ENCODE results near the gene E2F1.

The E2F1 gene

DNA sequence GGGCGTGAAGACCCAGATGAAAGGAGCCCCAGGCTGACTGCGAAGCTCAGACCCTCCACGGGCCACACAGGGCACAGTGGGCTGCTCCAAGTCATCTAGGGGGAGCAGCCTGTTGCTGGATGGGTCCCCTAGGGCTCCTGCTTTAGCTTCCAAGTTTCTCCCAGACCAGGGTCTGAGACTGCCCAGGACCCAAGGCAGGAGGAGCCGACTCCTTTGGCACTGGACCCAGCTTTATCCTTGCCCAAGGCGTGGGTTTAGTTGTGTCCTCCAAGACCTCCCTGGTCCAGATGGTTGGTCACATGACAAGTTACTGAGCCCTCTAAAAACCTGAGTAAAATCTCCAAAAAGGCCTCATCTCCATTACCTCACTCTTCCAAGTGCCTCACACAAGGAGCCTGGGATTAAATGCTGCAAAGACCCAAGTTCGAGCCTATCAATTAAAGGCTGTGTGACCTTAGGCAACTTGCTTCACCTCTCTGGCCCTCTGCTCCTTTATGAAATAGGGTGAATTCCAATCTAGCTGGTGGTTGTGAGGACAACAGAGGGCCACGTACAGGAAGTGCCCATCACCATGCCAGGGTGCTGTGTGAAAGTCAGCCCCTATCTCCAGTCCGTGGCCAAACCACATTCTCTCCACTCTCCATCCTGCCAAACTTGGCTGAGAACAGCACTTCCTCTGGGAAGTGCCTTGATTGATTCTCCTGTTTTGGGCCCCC lies 14.5 kb downstream of the E2F1 start:
- DNase-seq: no peak

DNA sequence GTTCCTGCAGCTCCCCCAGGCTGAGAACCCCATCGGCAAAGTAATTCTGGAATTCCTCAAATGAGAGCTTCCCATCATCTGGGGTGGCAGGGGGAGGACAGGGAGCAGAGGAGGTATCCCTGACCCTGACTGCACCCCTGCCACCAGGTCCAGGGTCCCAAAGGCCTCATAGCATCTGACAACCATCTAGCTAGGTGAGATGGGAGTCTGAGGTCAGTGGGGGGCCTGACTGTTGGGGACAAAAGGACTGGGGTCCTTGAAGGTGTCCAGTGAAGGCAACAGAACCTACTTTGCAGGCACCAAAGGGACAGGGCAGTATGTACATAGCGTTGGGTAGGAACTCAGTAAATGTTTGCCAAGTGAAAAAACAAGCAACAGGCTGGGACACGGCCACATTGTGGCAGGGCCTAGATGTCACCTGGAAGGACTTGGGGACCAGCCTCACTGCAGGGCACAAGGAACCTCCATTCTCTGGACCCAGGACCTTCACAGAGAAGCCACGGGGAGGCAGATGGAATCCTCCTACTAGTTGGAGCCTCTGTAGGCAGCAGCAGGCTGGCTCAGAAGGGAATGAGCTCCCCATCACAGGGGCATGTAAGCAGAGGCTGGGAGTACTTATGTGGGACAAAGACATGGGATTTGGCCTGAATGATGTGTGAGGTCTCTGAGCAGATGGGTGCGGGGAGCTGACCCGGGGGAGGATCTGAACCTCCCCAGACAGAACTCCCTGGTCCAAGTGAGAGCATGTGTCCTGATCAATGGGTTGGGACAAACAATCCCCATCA lies 15.3 kb downstream of the E2F1 start:
- DNase-seq: no peak

DNA sequence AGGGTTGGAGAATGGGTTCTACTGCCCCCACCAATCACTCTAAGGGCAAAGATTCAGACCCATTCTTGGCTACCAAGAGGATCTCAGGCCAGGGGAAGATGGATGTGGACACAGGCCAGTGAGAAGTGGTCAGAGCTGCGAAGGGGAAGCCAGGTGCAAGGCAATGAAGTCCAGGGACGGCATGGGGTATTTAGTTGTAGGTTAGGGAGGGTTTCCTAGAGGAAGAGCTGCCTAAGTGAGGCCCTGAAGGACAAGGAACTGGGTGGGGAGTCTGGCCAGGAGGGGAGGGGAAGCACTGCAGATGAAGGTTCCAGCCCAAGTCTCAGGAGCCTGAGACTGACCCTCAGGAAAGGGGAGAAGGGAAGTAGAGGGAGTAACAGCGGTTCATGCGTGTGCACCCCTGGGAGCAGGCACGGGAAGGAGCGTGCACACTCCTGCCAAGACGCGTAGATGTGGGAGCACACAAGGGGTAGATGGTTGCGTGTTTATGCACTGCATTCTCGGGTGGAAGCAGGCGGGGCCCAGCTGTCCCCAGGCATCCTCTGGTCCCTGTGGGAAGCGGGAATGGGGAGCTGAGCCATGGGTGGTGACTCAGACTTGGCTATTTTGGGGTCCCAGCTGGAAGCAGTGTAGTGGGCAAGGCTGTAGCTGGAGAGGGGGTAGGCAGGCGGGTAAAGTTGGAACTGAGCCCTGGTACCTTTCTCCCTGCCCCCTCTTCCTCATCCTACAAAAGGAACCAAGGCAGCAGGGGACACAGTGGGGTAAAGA lies 16.1 kb downstream of the E2F1 start:
- no peak for DNase-seq

DNA sequence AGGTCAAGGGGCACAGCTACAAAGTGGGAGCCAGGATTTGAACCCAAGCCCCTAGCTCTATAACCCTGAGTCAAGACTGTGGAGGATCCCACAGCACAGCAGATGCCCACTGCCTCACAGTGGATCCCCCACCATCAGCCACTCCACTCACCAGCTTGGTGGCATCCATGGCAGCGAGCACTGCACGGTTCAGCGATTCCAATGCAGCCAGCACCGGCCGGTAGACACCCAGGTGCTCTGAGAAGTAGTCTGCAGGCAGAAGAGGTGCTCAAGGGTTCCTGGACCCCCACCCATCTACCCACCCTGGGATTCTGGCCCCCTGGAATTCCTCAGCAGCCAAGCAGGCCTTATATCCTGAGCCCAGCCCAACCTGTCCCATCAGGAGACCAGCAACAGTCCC lies 17.0 kb downstream of the E2F1 start:
- DNase-seq: no peak

DNA sequence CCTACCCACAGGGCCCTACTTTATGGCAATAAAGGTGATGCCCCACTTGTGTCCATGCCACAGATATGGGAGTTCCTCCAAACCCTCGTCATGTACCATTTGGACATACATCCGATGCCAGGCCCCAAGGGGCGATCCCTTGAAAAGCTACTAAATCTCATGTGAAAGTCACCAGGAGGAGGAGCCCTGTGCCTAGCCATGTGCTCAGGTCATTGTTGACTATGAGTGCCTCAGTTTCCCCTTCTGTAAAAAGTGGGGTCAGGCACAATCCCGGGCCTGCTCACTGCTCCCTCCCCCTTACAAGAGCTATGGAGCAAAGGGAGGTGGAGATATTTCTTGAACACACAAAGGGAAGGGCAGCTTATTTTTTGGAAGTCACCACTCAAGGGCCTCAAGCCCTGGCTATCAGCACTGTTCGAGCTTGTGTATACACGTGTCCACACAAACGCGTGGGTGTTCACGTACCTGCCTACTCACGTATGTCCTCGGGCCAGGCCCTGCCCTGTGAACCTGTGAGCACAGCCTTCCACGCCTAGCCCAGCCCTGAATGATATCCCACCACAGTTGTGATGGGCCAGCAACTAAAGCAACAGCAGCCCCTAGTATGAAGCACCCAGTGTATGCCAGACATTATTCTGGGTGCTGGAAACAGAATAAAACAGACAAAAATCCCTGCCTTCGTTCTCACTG lies 17.6 kb downstream of the E2F1 start:
- DNase-seq: no peak

DNA sequence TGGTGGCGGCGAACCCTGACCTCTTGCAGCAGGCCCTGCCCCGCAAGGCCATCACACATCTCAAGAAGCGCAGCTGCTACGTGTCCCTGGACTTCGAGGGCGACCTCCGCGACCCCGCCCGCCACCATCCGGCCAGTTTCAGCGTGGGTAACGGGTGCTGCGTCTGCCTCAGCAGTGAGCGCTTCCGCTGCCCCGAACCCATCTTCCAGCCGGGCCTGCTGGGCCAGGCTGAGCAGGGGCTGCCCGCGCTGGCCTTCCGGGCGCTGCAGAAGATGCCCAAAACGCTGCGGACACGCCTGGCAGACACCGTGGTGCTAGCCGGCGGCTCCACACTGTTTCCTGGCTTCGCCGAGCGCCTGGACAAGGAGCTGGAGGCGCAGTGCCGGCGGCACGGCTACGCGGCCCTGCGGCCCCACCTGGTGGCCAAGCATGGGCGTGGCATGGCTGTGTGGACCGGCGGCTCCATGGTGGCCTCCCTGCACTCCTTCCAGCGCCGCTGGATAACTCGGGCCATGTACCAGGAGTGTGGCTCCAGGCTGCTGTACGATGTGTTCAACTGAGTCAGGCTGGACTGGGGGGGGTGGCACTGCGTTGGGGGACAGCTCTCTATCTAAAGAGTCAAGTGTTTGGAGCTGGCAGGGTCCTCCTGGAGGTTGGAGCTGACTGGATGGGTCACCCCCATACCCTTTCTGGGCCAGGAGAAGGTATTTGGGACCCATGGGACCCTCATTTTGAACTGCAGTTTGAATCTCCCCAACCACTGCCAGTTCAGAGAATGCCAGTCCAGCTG lies 18.3 kb downstream of the E2F1 start:
- DNase-seq: peak; percentile 83

DNA sequence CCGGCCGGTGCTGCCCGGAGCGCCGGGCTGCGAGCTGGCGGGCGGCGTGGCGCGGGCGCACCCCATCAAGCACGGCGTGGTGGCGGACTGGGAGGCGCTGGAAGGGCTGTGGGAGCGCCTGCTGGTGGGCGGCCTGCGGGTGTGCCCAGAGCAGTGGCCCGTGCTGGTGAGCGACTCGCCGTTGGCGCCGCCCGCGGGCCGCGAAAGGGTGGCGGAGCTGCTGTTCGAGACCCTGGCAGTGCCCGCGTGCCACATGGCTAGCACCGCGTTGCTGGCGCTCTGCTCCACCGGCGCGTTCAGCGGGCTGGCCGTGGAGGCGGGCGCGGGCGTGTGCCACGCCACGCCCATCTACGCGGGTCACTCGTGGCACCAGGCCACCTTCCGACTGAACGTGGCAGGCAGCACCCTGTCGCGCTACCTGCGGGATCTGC lies 18.9 kb downstream of the E2F1 start:
- peak; percentile 53 for DNase-seq

DNA sequence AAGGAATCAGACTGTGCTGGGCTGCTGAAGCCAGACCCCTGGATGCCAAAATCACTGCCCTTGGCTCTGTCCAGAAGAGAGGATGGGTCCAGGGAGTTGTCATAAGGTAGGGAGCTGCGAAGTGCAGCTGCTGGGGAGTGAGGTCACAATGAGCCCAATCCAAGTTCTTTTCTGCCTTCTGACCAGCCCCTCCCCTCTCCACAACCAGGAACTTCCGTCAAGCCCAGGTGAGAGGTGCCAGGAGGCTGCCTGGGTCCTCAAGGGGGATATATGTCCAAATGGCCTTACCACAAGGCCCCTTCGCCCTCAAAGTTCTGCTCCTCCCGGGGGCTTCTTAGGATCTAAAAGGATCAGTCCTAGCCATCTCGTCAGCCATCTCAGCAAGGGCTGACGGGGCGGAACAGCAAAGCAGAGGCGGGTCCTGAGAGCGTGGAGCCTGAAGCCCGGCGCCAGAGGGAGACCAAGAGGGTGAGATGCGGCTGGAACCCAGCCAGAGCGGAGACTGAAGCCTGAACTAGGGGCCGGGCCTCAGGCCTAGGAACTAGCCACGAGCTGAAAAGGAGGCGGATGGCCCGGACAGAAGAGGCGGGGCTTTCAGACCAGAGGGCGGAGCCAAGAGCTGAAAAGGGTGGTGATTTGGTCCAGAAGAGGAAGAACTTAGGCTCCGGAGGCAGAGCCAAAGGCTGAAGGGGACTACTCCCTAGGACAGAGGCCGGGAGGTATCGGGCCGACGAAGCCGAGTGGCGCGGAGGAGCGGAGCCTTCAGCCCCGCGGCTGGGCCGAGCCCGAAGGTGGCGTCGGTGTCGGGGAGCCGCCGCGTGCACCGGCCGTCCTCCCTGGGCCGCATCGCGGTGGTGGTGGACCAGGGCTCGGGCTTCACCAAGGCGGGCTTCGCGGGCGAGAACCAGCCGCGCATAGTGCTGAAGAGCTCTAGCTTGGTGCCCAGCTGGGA lies 19.6 kb downstream of the E2F1 start, which contains the start of gene ACTL10:
Gene ACTL10, plus strand, starts transcription at position 651 of the 952 bp plus-strand sequence. CDS start 555 bp downstream, outside the sequence.
- DNase-seq: peak; percentile 87

DNA sequence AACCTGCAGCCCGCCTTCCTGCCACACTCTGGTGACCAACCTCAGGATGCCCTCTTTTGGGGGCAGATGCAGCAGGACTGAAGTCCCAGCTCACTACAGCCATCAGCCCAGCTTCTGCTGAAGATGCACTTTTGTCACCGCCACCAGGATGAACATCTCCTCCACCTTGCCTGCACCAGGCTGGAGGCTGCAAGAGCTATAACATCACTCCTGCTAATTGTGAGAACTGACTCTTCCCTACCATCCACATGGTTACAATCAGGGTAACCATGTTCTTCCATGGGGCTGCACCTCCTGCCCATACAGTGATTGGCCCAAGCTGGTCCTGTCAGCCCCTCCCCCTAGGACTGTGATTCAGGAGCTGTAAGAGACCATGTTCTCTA lies 21.4 kb downstream of the E2F1 start:
- DNase-seq: peak; percentile 32

DNA sequence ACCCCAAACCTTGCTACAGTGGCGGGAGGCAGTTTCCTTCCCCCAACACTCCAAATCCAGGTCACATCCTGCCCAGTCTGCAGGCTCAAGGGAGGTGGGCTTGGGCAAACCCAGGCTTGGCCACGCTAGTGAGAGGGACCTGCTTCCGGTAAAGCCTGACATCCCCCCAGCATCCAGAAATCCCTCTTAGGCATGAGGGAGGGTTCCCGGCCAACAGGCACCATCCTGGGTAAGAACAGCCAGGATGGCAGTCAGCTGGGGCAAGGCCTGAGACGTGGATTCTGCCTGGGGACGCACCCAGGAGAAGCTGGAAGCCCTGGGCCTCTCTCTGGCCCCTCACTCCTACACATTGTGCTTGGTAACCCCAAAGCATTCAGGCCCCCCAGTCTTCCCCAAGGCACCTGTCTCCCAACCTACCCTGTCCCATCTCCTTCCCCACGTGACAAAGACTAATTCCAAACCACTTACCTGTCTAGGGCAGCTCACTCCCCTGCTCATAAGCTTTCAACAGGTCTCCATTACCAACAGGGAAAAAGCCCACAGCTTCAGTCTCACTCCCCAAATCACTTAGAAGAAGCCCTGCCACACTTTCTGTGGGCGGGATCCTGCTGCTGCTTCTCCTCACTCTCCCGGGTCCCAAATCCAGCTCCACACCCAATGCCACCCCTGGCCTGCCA lies 22.0 kb downstream of the E2F1 start:
- no peak for DNase-seq

DNA sequence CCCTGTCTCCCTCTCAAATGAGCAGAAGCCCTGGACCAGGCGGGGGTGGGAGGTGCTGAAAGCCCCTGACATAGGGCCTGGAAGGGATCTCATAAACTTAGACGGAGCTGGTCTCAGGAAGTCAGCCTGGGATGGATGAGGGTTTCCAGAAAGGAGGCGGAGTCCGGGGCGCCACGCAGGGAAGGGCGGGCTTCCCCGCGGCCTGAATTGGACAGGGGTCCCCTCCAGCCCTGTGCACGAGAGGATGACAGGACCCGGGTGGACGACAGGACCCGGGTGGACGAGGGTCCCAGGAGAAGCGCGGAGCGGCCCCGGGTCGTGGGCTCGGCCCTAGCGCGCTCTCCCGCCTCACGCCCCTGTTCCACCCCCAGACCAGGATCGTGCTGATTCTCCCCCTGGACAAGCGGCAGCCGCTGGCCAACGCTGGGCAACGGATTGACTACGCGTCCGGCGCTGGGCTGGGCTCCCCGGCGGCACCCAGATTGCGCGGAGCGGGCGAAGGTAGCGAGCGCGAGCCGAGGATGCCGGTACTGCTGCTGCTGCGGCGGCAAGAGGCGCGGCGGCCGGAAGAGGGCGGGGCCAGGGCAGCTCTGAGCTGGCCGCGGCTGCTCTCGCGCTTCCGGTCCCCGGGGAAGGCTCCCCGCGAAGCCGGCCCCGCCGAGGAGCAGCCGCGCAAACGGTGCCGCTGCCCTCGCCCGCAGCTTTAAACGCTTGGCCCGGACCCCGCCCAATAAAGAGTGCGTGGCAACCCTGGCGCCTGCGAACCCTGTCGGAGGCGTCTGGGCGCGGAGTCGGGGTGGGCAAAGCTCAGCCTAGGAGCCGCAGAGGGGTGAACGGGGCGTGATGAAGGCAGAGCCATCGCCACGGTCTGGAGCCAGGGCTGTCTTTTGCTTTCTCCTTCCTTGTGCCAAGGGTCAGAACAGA lies 22.8 kb downstream of the E2F1 start:
- DNase-seq: peak; percentile 93

DNA sequence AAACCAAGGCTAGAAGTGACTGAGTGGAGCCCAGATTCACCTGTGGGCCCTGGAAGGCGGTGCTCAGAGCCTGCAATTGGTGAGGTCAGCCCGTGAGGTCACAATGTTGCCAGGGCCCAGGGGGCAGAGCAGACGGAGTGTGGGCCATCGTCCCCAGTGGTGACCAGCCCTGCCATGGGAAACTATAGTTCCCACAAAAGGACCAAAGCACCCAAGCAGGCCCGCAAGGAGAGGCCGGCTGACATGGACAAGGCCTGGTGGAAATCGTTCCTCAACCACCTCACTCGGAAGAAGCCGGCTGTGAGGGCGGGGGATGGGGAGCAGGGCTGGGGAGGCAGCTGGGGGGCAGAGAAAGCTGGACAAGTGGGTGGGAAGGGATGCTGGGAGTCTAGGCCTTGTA lies 24.0 kb downstream of the E2F1 start, which contains the start of gene C20orf144:
Gene C20orf144, plus strand, starts transcription at position 156 of the 400 bp plus-strand sequence. Its CDS starts 19 bp downstream, at position 175.
- DNase-seq: no peak

DNA sequence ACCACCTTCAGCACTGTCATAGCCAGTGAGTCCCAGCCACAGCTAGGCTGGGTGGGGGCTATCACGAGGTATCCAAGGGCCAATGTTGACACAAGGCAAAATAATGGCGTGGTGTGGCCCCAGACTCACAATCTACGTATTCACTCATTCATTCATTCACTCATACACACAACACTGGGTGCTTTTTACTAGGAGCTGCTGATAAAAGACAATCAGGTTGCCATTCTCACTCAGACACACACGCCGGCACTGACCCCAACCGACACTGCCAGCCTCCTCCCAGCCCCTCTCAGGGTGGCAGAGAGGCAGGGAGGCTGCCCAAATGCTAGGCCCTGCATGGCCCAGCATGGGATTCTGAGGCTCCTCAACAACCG lies 25.5 kb downstream of the E2F1 start:
- no peak for DNase-seq

DNA sequence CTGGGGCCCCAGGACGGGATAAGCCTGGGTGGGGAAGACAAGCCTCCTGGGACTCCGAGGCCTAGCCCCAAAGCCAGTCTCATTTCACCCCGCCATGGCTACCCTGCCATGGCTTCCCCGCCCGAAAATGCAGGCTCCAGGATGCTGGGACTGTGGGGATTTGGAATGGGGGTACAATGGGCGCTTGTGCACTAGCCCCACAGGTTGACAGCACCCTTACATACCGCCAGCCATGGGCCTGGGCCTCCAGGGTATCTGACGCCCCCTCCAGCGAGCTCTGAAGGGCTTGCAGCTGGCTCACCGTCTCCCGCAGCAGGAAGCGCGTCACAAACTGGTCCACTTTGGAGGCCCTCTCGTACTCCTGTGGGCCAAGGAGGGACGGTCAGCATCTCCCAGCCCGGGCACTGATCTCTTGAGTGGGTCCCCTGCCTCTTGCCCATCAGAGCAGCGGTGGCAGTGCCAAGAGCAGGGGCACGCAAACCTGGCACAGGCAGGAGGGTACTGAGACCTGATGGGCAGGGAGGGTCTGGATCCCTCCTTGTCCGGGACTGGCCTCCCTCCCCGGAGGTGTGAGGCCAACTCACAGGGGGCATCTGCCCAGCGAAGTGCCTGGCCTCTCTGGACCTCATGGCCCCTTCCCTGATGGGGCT lies 26.0 kb downstream of the E2F1 start:
- DNase-seq: no peak

DNA sequence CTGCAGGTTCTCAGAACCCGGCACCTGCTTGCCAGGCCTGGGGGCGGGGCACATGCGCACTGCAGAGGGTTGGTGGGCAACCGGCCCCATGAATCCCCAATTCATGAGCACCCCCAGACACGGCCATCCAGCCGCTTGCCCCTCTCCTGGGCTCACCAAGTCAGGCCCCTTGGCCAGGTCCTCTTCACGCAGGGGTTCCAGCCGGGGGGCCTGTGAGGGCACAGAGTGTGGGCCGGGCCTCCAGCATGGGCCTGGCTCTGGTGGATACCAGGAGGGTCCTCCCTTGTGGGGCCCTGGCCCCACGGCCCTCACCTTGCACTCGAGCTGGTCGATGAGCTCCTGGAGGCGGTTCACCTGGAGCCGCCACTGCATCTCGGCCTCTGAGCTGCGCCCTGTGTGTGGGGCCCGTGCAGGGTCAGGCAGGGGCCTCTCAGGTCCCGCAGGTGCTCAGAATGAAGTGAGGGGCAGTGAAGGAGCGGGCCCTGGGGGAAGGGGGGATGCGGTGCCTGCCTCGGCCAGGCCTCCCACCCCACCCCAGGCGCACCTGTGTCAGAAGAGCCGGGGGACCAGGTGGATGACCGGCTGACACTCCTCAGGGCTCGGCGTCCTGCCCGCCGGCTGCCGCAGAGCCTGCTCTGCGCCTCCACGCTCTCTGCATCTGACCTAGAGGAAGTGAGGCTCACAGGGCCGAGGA lies 26.7 kb downstream of the E2F1 start:
- no peak for DNase-seq

DNA sequence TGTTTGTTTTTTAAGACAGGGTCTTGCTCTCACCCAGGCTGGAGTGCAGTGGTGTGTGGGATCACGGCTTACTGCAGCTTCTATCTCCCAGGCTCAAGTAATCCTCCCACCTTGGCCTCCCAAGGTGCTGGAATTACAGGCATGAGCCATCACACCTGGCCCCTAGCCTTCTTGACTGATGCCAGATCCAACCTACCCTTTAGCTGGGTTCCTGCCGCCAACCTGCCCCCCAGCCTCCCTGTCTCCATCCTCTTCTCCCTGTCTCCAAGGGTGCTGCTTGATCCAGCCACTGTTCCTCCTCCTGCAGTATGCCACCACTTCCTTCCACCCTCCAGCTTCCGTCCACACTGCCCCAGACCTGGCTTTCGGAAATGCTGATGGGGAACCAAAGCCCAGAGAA lies 27.3 kb downstream of the E2F1 start:
- no peak for DNase-seq

DNA sequence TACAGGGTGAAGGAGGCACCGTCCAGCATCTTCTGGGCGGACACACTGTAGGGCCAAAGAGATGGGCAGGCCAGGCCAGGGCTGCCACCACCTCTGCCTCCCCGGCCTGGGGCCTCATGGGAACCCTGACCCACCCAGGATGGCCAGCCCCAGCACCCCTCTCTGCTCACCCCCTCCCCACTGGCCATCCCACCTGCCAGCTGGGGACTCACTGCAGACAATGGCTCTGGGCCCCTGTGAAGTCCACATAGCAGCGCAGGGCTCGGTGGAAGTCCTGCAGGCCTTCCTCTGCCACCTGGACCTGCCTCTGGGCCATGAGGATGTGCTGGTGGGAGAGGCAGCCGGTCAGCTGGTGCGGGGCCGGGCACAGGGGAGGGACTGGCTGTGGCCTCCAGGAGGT lies 27.7 kb downstream of the E2F1 start:
- DNase-seq: no peak

DNA sequence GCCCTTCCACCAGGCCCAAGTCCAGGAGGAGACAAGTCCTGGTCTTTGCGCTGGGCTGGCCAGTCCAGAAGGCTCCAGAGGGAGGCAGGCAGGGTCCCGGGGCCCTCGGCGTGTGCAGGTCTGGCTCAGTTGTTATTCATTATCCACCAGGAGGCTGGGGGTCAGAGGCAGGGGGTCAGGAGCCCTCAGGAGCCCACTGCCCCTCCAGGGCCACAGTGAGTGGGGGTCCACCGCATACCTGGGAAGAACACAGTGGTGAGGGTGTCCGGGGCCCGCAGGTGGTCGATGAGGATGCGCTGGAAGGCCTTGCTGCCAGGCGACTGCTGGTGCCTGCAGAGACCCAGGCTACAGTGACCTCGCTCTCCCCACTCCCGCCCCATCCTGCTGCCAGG lies 28.5 kb downstream of the E2F1 start:
- DNase-seq: no peak
